ENCODE results near the gene EXOSC10.

DNA sequence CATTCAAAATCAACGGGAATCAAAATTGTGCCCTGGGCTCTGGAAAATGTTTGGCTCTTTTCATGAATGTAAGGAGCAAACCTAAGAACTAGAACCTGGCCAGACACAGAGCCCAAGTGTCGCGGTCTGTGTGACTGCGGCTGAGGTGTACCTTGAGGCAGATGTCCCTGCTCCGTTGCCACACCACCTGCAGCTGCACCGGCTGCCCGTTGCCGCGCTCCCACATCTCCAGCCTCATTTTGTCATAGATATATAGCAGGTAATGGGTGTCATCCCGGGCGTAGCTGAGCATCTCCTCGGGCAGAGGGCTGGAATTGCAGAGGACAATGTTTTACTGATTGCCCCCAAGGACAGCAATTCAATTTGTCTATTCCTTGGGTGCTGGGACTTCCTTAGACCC is 18.7 kb downstream of the EXOSC10 start:
- no peak for TF ChIP-seq TAF1 (IDR thresholded peaks at IDR 0.05; ENCODE audit: low read depth, low read length)
- no peak for TF ChIP-seq POLR2A (IDR thresholded peaks at IDR 0.05; ENCODE audit: low read depth, low read length)
- TF ChIP-seq POLR2AphosphoS5 (IDR thresholded peaks at IDR 0.05; ENCODE audit: low read depth, low read length) = no peak
- TF ChIP-seq PAX5 (IDR thresholded peaks at IDR 0.05; ENCODE audit: insufficient read depth, low read length, severe bottlenecking) = no peak
- TF ChIP-seq POU2F2 (IDR thresholded peaks at IDR 0.05; ENCODE audit: low read depth, low read length) = no peak
- no peak for TF ChIP-seq SPI1 (IDR thresholded peaks at IDR 0.05; ENCODE audit: low read depth, low read length)

Data from GM12891 (cell line).